Jurkat, Clone E6-1 (cell line): ENCODE data around the gene KLK4.
"Not testable (repeated sequence)": the region's sequence is repeated elsewhere in the genome, so short reads cannot be mapped to it uniquely, and the experiment has no call there.

Experiments used
- DNase-seq: peaks from one replicate; pipeline ENCODE4 v3.0.0-alpha.2; 2011; ENCODE audit warnings: low read depth, low spot score
- H3K4me3 ChIP-seq: 2 replicates; pipeline ENCODE4 v1.5.1; 2011; ENCODE audit warnings: mild to moderate bottlenecking, low read length, control low read depth, moderate library complexity

KLK4 gene

GRCh38 chr19:50921426-50922316 is 10.5 kb upstream of the KLK4 start:
- DNase-seq: no peak
- no peak overlapping the region for H3K4me3 ChIP-seq

- H3K4me3 ChIP-seq: no peak overlapping the region
- DNase-seq: no peak
Observed at GRCh38 chr19:50916069-50916468, 4.9 kb upstream of the KLK4 start.

GRCh38 chr19:50912727-50913716 is 1.8 kb upstream of the KLK4 start:
- no peak overlapping the region for H3K4me3 ChIP-seq
- no peak for DNase-seq

- no peak for DNase-seq
- no peak overlapping the region for H3K4me3 ChIP-seq
Observed at GRCh38 chr19:50912102-50912599, 956 bp upstream of the KLK4 start.

- no peak overlapping the region for H3K4me3 ChIP-seq
- DNase-seq: no peak
Observed at GRCh38 chr19:50910722-50911121, 473 bp downstream of the KLK4 start.

GRCh38 chr19:50909240-50910070 is 1.7 kb downstream of the KLK4 start:
- H3K4me3 ChIP-seq: no peak overlapping the region
- peak; percentile 50 for DNase-seq

GRCh38 chr19:50908336-50908735 is 2.9 kb downstream of the KLK4 start:
- no peak for DNase-seq
- no peak overlapping the region for H3K4me3 ChIP-seq

GRCh38 chr19:50906217-50906616 is 5.0 kb downstream of the KLK4 start:
- no peak overlapping the region for H3K4me3 ChIP-seq
- peak; percentile 26 for DNase-seq

GRCh38 chr19:50902640-50903039 is 8.6 kb downstream of the KLK4 start:
- no peak for DNase-seq
- H3K4me3 ChIP-seq: no peak overlapping the region

GRCh38 chr19:50899569-50899968 is 11.6 kb downstream of the KLK4 start:
- no peak for DNase-seq
- H3K4me3 ChIP-seq: no peak overlapping the region

- no peak for DNase-seq
- no peak overlapping the region for H3K4me3 ChIP-seq
Observed at GRCh38 chr19:50898018-50898417, 13.2 kb downstream of the KLK4 start.

- DNase-seq: no peak
- H3K4me3 ChIP-seq: no peak overlapping the region
Observed at GRCh38 chr19:50897612-50898011, 13.6 kb downstream of the KLK4 start.

GRCh38 chr19:50897191-50897607 is 14.0 kb downstream of the KLK4 start:
- H3K4me3 ChIP-seq: no peak overlapping the region
- DNase-seq: no peak

- H3K4me3 ChIP-seq: no peak overlapping the region
- DNase-seq: peak; percentile 14
Observed at GRCh38 chr19:50896591-50897190, 14.5 kb downstream of the KLK4 start.

- not testable (repeated sequence) for DNase-seq, H3K4me3 ChIP-seq
Observed at GRCh38 chr19:50896089-50896590, 15.1 kb downstream of the KLK4 start.

- H3K4me3 ChIP-seq: no peak overlapping the region
- no peak for DNase-seq
Observed at GRCh38 chr19:50894478-50895356, 16.5 kb downstream of the KLK4 start.

GRCh38 chr19:50893047-50893736 is 18.0 kb downstream of the KLK4 start:
- no peak for DNase-seq
- no peak overlapping the region for H3K4me3 ChIP-seq
